CD4-positive, alpha-beta T cell treated with Interleukin-15 for 4 hours (primary cell): ENCODE results near the gene GNG11.

Experiments used
- DNase-seq: peaks from one replicate; pipeline ENCODE4 v3.0.0-alpha.2; 2020; ENCODE audit warnings: low spot score

The GNG11 gene

GRCh38 chr7:93948106-93948505, 26.6 kb downstream of the GNG11 start:
- DNase-seq, result no peak

DNA sequence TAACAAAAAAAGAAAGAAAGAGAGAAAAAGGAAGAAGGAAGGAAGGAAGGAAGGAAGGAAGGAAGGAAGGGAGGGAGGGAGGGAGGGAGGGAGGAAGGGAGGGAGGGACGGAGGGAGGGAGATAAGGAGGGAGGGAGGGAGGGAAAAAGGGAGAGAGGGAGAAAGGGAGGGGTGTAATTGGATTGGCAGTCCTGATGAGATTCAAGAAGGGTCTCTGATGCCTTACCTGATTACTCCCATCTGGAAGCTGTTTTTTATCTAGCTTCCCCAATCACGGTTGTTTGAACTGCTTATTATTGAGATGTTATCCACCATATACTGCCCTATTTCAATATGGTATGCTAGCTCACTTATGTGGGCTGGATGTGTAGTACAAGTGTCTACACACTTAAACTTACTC, 27.3 kb downstream of the GNG11 start:
- no peak for DNase-seq

- DNase-seq, result no peak
Observed at GRCh38 chr7:93949423-93949822, 27.9 kb downstream of the GNG11 start.

DNA sequence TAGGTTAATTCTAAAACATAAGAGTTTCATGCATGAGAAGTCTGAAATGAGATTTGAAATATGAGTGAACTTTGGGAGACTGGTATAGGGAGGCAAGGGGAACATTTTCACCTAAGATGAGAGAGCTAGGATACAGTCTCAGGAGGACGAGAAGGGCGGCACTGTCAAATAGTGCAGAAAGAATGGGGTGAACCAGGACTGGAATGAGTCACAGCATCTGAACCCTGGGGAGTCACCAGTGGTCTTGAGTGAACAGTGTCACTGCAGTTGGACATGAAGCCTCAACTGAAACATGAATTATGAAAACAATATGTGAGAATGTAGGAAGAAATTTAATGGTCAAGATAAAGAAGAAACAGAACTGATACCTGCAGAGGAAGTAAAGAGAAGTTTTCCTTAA, 33.8 kb downstream of the GNG11 start:
- no peak for DNase-seq

- DNase-seq, result no peak
Observed at GRCh38 chr7:93957767-93958166, 36.2 kb downstream of the GNG11 start.

DNA sequence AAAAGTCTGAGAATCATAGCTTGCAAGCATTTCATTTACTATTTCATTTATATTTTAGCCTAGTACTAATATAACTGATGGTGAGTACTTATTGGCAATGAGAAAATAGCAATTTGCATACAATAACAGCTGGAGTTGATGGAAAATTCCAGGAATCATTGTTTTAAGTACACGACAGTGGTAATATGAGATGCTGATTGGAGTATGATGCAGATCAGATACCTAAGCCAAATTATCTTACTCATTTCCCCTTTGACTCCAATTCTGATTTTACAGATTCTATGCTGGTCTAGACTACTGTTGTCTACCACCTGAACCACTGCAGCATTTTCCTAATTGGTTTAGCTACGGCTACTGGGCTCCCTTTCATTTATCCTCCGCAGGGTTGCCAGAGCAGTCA, 36.7 kb downstream of the GNG11 start:
- DNase-seq, result no peak

DNA sequence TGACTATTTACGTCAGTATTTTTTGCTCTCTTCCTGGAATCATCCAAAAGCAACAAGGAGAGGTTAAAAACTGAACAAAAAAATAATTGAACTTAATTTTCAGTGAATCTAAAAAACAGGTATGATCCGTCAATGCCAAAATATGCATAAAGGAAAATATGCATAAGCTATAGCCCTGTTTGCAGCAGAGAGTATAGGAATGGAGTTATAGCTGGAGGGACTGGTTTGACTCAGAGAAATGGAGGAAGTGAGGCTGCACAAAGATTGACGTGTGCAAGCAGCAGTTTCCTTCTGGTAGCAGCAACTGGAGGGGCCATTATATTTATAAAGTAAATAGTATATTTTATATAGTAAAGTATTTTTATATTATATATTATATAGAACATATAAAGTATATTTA, 37.1 kb downstream of the GNG11 start:
- DNase-seq, result no peak

DNA sequence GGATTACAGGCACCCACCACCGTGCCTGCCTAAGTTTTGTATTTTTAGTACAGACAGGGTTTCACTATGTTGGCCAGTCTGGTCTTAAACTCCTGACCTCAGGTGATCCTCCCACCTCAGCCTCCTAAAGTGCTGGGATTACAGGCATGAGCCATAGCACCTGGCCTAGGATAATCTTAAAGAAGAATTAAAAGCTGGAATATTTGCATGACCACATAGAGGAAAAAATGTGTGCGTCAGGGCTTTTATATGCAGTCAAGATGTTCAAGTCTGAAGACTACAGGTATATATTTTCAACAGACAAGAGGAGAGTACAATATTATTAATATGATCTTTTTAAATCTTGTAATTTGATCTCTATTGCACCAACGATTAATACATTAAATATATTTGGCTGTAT, 39.5 kb downstream of the GNG11 start:
- DNase-seq, result no peak

- DNase-seq, result no peak
Observed at GRCh38 chr7:93964262-93964661, 42.7 kb downstream of the GNG11 start.

DNA sequence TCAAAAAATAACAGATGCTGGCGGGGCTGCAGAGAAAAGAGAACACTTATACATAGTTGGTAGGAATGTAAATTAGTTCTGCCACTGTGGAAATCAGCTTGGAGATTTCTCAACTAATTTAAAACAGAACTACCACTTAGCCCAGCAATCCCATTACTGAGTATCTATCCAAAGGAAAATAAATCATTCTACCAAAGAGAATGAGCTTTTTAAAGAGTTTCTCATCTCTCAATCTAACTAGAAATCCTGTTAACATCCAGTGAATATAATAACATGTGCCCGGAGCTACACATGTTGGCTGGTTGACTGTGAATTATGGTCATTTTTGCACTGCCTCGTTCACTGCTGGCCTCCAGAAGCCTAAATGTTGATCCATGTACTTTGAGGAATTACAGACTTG, 43.3 kb downstream of the GNG11 start:
- no peak for DNase-seq

DNA sequence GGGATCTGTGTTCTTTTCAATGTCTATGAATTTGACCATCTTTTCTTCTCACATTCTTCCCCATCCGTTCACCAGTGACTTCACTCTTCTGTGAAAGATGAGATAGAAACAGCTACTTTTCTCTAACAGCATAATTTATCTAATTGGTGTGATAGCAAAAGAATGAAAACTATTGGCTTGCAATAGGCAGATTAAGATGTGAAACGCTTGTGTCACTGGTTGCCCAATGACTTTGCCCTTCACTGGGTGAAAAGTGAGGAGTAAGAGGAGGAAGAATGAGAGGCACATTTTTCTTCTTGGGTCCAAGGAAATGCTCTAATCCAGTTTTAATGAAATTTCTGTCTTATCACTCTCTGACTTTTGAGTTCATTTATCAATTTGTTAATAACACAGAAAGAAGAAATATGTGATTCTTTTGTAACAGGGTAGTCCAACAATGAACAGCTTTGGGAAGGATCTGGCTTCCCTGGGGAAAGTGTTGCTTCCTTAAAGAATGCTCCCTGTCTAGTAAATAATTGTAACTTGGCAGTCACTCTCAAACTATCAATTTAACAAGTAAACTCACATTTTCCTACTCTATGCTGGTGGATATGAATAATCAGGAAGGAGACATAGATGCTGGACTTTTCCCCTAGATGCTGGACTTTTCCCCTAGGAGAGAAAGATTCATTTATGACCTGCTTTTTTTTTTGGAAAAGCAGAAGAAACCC, 47.5 kb downstream of the GNG11 start:
- DNase-seq, result no peak

- no peak for DNase-seq
Observed at GRCh38 chr7:93972029-93972725, 50.6 kb downstream of the GNG11 start.

DNA sequence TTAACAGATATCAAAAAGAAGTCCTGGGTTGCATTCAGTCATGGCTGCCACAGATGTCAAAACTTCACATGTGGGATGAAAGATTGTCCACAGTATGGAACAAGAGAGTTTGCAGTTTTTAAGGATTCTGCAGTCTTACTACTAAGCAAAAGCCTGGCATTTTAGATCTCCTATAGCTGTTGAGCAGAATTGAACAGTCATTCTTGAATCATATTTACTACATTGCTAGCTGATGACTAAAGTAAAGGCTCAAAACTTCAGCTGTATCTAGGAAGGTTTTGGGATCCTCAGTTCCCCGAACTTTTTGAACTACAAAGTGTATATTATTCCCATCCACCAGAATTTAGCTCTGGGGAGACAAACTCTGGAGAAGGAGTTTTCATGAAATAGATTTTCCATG, 51.6 kb downstream of the GNG11 start:
- no peak for DNase-seq

GRCh38 chr7:93977211-93977950, 55.8 kb downstream of the GNG11 start:
- no peak for DNase-seq
